Neural crest cell (in vitro differentiated cells): Measurements from ENCODE around the gene CORO2A. TPM values are rescaled to one million over a fixed set of nuclear protein-coding genes. Genes with fewer than 3 reads are reported as not detected.
A peak's percentile ranks its signal among the peaks of the same experiment; 100 is the strongest.

Experiments used
- DNase-seq: peaks from one replicate; pipeline ENCODE4 v3.0.0; 2021; ENCODE audit warnings: low read depth, mixed read lengths, low spot score
- H3K27ac Mint-ChIP-seq: one replicate; pipeline ENCODE4 v1.8.0; 2021; ENCODE audit warnings: mild to moderate bottlenecking, mixed read lengths; ENCODE audit not compliant: unreplicated experiment
- H3K27me3 Mint-ChIP-seq: 2 replicates; pipeline ENCODE4 v1.8.0; 2021; ENCODE audit warnings: low read depth, mild to moderate bottlenecking, mixed read lengths
- H3K36me3 Mint-ChIP-seq: 2 replicates; pipeline ENCODE4 v1.8.0; 2021; ENCODE audit warnings: low read depth, mild to moderate bottlenecking, mixed read lengths
- H3K4me1 Mint-ChIP-seq: 2 replicates; pipeline ENCODE4 v1.8.0; 2021; ENCODE audit warnings: mixed read lengths
- H3K4me3 Mint-ChIP-seq: one replicate; pipeline ENCODE4 v1.8.0; 2021; ENCODE audit warnings: mild to moderate bottlenecking, mixed read lengths
- H3K9me3 Mint-ChIP-seq: 2 replicates; pipeline ENCODE4 v1.8.0; 2021; ENCODE audit warnings: mixed read lengths
- CTCF ChIP-seq: fragments of 200-600 bp; sonication (generic); conservative IDR thresholded peaks from 2 replicates; pipeline ENCODE4 v1.5.0; 2021; ENCODE audit warnings: antibody characterized with exemption, mild to moderate bottlenecking
- total RNA-seq: library from RNA; stranded (reverse); gene quantifications from 2 replicates; pipeline ENCODE4 v1.2.1, GENCODE V29; 2021

The CORO2A gene
- total RNA-seq, 1 donor from 2014 or later, result 9.3 TPM

- Mint-ChIP-seq H3K27me3 (no peaks in the 10 kb centered on the region), H3K36me3 (no peaks in the 10 kb centered on the region), H3K27ac (no peak overlapping the region), H3K4me3 (no peak overlapping the region), H3K4me1 (peaks cover 6% of the 10 kb centered on the region), H3K9me3 (no peaks in the 10 kb centered on the region)
- no peak for DNase-seq
- no peak for TF ChIP-seq CTCF
Observed at GRCh38 chr9:98099898-98100297, 92.5 kb downstream of the CORO2A start.

GRCh38 chr9:98099346-98099745 is 93.1 kb downstream of the CORO2A start:
- H3K36me3 Mint-ChIP-seq, result no peaks in the 10 kb centered on the region
- no peaks in the 10 kb centered on the region for H3K27me3 Mint-ChIP-seq
- no peak overlapping the region for H3K4me3 Mint-ChIP-seq
- H3K27ac Mint-ChIP-seq, result no peak overlapping the region
- no peak for TF ChIP-seq CTCF
- H3K9me3 Mint-ChIP-seq, result no peaks in the 10 kb centered on the region
- peaks cover 6% of the 10 kb centered on the region for H3K4me1 Mint-ChIP-seq
- no peak for DNase-seq

- Mint-ChIP-seq H3K27ac (no peak overlapping the region), H3K36me3 (no peaks in the 10 kb centered on the region), H3K4me3 (no peak overlapping the region), H3K9me3 (no peaks in the 10 kb centered on the region), H3K27me3 (no peaks in the 10 kb centered on the region), H3K4me1 (peaks cover 6% of the 10 kb centered on the region)
- no peak for DNase-seq
- TF ChIP-seq CTCF, result no peak
Observed at GRCh38 chr9:98097836-98098235, 94.6 kb downstream of the CORO2A start.

GRCh38 chr9:98096091-98096490 is 96.3 kb downstream of the CORO2A start:
- no peak for DNase-seq

GRCh38 chr9:98095401-98095800 is 97.0 kb downstream of the CORO2A start:
- Mint-ChIP-seq H3K27me3 (peaks cover 3% of the 10 kb centered on the region), H3K27ac (no peak overlapping the region), H3K4me3 (no peak overlapping the region), H3K4me1 (no peaks in the 10 kb centered on the region), H3K36me3 (no peaks in the 10 kb centered on the region), H3K9me3 (no peaks in the 10 kb centered on the region)
- no peak for DNase-seq
- no peak for TF ChIP-seq CTCF

More at GRCh38 chr9:98096091-98096490, 96.3 kb downstream of the CORO2A start:
- Mint-ChIP-seq H3K36me3 (no peaks in the 10 kb centered on the region), H3K4me1 (no peaks in the 10 kb centered on the region), H3K27me3 (peaks cover 3% of the 10 kb centered on the region), H3K4me3 (no peak overlapping the region), H3K27ac (peak overlapping the region; percentile 57), H3K9me3 (no peaks in the 10 kb centered on the region)
- no peak for TF ChIP-seq CTCF

GRCh38 chr9:98094851-98095250 is 97.6 kb downstream of the CORO2A start:
- H3K4me1 Mint-ChIP-seq, result no peaks in the 10 kb centered on the region
- peaks cover 3% of the 10 kb centered on the region for H3K27me3 Mint-ChIP-seq
- no peak overlapping the region for H3K4me3 Mint-ChIP-seq
- H3K27ac Mint-ChIP-seq, result no peak overlapping the region
- no peaks in the 10 kb centered on the region for H3K9me3 Mint-ChIP-seq
- TF ChIP-seq CTCF, result no peak
- no peaks in the 10 kb centered on the region for H3K36me3 Mint-ChIP-seq
- no peak for DNase-seq
